GOT3 (cell line): ENCODE results near the gene CADM2.
A peak's percentile ranks its signal among the peaks of the same experiment; 100 is the strongest.
"Not testable (repeated sequence)": the region's sequence is repeated elsewhere in the genome, so short reads cannot be mapped to it uniquely, and the experiment has no call there.

Source experiments
- DNase-seq: peaks from one replicate; lab custom pipeline; 2025; ENCODE audit warnings: mixed read lengths; lab: John Stamatoyannopoulos, UW

CADM2 gene

DNA sequence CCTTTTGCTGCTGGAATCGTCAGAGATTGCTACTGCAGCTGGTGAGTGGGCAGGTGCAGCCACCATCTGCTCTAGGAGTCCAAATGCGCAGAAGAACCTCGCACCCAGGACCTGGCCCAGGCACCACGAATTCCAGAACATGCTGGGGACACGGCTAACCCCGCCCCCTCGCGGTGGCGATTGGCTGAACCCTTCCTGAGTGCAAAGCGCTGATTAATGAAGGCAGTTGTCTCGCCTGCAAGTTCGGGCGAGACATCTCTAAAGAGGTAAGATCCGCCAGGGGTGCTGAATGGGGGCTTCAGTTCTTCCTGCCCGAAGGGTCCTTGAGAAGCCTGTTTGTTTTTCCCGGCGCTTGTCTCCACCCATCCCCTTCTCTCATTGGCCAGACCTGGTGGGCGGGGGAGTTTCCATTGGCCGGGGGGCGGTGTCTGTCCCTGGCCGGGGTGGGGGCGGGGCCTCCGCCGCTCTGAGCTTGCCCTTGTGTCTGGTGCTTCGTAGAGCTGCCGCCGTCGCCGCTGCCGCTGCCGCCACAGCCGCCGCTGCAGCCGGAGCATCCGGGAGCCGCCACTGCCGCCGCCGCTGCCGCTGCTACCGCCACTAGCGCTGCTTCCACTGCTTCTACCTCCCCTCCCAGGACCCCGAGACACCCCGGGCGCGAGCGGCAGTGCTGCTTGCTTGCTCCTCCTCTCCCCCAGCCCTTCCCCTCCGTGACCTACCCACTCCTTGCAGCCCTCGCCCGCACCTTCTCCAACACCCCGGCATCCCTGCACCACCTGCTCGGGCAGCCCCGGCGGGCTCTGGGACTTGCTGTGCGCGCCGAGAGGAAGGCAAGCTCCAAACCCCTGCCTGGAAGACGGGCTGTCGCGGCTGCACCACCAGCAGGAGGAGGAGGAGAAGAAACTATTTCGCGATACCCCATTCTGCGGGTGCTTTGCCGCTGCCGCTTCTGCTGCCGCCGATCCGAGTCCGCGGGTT, at the start of gene CADM2:
Gene CADM2, plus strand, starts transcription at position 495 of the 975 bp plus-strand sequence.
- peak; percentile 42 for DNase-seq

- not testable (repeated sequence) for DNase-seq
Measured at GRCh38 chr3:84918592-84918991, 40.2 kb upstream of the CADM2 start.

- DNase-seq = no peak
Measured at GRCh38 chr3:84922682-84923081, 36.1 kb upstream of the CADM2 start.

DNA sequence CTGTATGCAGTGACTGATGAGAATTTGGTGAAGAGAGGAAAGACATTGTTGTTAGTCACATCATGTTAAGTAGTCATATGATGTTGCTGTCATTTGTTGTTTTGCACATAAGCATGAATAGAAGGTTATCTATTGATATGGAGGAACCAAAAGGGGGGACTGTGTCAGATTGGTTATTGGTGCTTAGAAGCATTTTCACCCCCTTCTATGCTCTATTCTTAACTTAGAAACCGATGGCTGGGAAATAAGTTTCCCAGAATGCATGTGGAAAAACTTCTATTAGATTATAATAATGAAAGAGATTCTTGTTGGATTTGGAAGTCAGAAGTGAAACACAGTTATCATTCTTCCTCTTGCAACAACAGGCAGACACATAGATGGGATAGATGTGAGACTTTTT, 33.2 kb upstream of the CADM2 start:
- DNase-seq = no peak

DNA sequence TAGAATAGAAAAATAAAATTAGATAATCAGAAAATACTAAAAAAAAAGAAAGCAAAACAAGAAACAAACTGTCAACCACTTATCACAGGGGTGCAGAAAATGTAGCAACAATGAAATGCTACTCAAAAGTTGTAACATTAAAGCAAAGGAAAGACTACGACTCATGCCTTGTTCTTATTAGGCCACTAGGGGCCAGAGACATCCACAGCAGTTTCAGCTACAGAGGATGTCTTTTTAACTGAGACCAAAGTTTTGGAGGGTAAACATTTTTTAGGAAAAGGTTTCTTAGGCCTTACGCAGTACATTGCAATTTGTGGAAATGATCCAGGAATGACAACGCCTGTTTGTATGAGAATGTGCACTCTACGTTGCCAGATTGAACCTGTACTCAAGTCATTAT, 15.4 kb upstream of the CADM2 start:
- DNase-seq = no peak

DNA sequence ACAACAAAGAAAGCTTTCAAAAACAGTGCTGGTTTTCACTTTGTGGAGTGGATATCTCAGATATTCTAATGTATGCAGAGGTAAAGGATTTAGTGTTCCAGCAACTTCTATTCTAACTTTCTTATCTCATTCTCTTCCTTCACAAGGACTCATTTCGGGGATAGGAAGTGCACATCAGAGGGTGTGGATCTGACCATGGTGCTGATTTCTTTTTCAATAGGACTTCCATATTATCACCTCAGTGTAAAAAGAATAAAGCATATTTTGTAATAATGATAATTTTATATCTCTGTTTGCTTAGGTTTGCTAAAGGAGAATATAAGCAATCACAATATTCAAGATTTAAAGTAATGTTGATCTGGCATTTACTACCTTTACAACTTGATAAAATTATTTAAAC, 12.5 kb upstream of the CADM2 start:
- DNase-seq = no peak

- DNase-seq = no peak
Measured at GRCh38 chr3:84959470-84960271, 882 bp downstream of the CADM2 start.

DNA sequence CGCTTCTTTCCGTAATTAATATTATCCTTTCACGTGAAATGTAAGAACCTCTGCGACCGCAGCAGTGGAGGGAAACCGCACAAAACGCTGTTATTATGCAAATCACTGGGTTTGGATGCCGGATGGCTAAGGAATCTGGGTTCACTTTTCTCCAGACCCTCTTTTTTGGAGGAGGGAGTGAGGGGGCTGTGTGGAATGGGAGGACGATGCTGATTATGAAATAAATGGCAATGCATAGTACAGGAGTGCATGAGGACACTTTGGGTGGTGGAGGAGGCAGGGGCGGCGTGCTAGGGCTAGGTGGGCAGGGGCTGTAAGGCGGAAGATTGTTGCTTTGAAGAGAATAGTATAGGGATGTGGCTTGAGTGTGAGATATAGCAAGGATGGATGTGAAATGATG, 1.8 kb downstream of the CADM2 start:
- no peak for DNase-seq

GRCh38 chr3:84961011-84961410, 2.2 kb downstream of the CADM2 start:
- no peak for DNase-seq

- DNase-seq = no peak
Measured at GRCh38 chr3:84961521-84962255, 2.9 kb downstream of the CADM2 start.

DNA sequence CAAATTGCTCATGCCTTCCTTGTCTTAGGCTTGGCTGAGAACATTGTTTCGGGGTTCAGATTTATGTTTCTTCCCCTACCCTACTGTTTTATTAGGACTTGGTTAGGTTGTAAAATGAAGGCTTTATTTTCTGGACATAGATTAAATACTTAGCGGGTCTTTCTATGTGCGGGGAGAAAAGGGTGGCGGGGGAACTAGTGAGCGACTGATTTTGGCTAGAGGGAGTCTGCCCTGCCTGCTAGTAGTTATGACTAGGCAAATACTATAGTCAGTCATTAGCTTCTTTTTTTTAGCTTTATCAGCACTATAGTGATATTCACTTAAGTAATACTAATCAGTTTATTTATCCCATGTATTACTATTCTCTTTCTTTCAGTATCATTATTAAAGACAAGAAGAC, 3.6 kb downstream of the CADM2 start:
- DNase-seq = no peak

- DNase-seq = no peak
Measured at GRCh38 chr3:84963137-84963536, 4.3 kb downstream of the CADM2 start.

GRCh38 chr3:84965141-84965540, 6.4 kb downstream of the CADM2 start:
- no peak for DNase-seq

- no peak for DNase-seq
Measured at GRCh38 chr3:84967767-84968581, 9.2 kb downstream of the CADM2 start.

DNA sequence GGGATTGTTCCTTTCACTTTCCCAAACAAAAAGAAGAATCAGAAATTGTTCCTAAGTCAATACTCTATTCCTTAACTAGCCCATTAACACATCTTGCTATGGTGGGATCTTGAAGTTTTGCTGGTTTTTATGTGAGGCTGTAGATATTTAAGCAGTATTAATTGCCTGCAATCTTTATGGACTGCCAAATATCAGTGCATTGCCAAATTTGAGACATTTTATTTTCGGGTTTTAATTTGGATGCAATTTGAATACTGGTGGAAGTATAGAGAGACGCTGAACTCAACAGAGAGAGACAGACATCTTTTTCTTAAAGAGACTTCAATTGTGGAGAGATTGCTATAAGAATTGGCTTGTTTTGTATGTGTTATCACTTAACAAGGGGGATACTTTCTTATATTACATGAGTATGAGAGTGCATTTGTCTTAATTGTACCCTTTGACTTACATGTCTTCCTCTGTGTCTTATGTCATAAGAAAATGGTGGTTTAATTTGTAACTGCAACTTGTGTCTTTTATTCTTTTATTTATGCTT, 10.0 kb downstream of the CADM2 start:
- no peak for DNase-seq

GRCh38 chr3:84974347-84974746, 15.6 kb downstream of the CADM2 start:
- DNase-seq = no peak

- no peak for DNase-seq
Measured at GRCh38 chr3:84977021-84977420, 18.2 kb downstream of the CADM2 start.

GRCh38 chr3:84978843-84979242, 20.1 kb downstream of the CADM2 start:
- no peak for DNase-seq

DNA sequence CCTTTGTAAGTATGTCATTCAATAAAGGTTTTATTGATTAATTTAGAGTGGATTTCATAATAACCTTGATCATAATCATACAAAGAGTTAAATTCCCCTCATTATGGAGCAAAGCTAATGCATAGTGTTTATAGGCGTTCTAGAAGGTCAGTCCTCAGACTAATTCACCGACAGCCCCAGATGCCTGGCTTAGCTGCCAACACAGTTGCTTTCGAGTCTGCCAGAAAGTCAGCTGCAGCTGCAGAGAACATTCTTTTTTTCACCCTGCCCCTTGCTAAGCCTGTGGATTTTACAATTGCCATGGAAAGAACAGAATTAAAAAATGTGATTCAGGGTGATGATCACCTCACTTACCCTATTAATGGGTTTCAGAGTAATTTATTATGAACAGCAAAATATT, 21.2 kb downstream of the CADM2 start:
- no peak for DNase-seq

GRCh38 chr3:84980456-84980855, 21.7 kb downstream of the CADM2 start:
- no peak for DNase-seq

DNA sequence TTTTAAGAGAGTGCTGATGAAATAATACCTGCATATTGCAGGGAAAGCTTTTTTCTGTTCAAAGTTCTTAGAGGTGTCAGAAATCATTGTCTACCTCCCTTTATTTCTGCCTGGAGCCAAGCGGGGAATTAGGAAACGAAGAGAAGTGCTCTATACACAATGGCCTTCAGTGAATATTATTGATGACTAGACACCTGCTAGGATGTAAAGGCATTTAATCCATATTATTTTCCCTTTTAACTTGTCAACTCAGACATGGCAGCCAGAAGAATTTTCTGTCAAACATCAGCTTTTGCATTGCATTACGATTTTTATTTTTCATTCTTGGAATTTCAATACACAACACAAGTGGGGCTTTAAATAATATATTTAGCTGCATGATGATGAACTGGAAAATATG, 24.7 kb downstream of the CADM2 start:
- DNase-seq = no peak
